ENCODE results near the gene STK32A.

DNA sequence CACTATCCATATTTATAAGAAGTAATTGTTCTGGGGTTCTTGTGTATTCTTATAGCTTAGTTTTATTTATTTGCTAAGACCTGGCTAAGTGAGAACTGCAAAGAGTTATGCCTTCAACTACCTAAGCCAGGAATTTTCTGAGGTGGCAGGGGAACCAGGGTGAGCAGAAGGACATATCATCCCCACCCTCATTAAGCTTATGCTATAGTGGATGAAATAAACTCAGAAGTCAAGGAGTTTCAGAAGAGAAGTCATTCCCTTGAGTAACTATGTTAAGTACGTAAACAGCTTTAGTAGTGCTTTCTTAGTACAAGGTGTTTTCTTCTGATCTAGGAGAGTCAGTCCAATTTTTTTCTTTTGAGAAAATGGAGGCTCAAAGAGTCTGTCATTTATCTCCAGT, 41.7 kb downstream of the STK32A start:
- no peak for TF ChIP-seq POLR2AphosphoS5 (IDR thresholded peaks at IDR 0.05; ENCODE audit: low read depth, low read length)
- TF ChIP-seq, protein P1, sequence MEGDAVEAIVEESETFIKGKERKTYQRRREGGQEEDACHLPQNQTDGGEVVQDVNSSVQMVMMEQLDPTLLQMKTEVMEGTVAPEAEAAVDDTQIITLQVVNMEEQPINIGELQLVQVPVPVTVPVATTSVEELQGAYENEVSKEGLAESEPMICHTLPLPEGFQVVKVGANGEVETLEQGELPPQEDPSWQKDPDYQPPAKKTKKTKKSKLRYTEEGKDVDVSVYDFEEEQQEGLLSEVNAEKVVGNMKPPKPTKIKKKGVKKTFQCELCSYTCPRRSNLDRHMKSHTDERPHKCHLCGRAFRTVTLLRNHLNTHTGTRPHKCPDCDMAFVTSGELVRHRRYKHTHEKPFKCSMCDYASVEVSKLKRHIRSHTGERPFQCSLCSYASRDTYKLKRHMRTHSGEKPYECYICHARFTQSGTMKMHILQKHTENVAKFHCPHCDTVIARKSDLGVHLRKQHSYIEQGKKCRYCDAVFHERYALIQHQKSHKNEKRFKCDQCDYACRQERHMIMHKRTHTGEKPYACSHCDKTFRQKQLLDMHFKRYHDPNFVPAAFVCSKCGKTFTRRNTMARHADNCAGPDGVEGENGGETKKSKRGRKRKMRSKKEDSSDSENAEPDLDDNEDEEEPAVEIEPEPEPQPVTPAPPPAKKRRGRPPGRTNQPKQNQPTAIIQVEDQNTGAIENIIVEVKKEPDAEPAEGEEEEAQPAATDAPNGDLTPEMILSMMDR (IDR thresholded peaks at IDR 0.05), result no peak
